Smooth muscle cell (in vitro differentiated cells): ENCODE measurements around the gene LLGL2. TPM values are rescaled to one million over a fixed set of nuclear protein-coding genes. Genes with fewer than 3 reads are reported as not detected.

Experiments
- DNase-seq: peaks from one replicate; lab custom pipeline; 2025; ENCODE audit not compliant: unreplicated experiment; lab: John Stamatoyannopoulos, UW
- H2AFZ ChIP-seq: fragments of 200-600 bp; sonication (generic); 2 replicates; pipeline ENCODE4 v1.6.0; 2016; ENCODE audit warnings: antibody characterized with exemption, low read depth, mild to moderate bottlenecking
- H3F3A ChIP-seq: fragments of 200-600 bp; sonication (generic); 2 replicates; pipeline ENCODE4 v1.6.0; 2017; ENCODE audit warnings: antibody characterized with exemption, low read depth
- H3K27ac ChIP-seq: fragments of 200-600 bp; sonication (generic); 2 replicates; pipeline ENCODE4 v1.5.1; 2016; ENCODE audit warnings: low read depth, mild to moderate bottlenecking
- H3K27me3 ChIP-seq: fragments of 200-600 bp; sonication (generic); 2 replicates; pipeline ENCODE4 v1.6.1; 2016; ENCODE audit warnings: low read depth, mild to moderate bottlenecking
- H3K36me3 ChIP-seq: fragments of 200-600 bp; sonication (generic); 2 replicates; pipeline ENCODE4 v1.5.1; 2016; ENCODE audit warnings: low read depth
- H3K4me1 ChIP-seq: fragments of 200-600 bp; sonication (generic); 2 replicates; pipeline ENCODE4 v1.5.1; 2016; ENCODE audit warnings: low read depth
- H3K4me2 ChIP-seq: fragments of 200-600 bp; sonication (generic); 2 replicates; pipeline ENCODE4 v1.6.0; 2016; ENCODE audit warnings: mild to moderate bottlenecking
- H3K4me3 ChIP-seq: fragments of 200-600 bp; sonication (generic); 2 replicates; pipeline ENCODE4 v1.5.1; 2016; ENCODE audit warnings: mild to moderate bottlenecking
- H3K79me2 ChIP-seq: fragments of 200-600 bp; sonication (generic); 2 replicates; pipeline ENCODE4 v1.6.0; 2016; ENCODE audit warnings: low read depth, mild to moderate bottlenecking
- H3K9ac ChIP-seq: fragments of 200-600 bp; sonication (generic); 2 replicates; pipeline ENCODE4 v1.6.0; 2016; ENCODE audit warnings: low read depth
- H3K9me3 ChIP-seq: fragments of 200-600 bp; sonication (generic); replicated peaks from 2 replicates; pipeline ENCODE4 v1.5.1; 2016; ENCODE audit warnings: low read depth
- H4K20me1 ChIP-seq: fragments of 200-600 bp; sonication (generic); 2 replicates; pipeline ENCODE4 v1.6.0; 2016; ENCODE audit warnings: low read depth
- CTCF ChIP-seq: fragments of 200-600 bp; sonication (generic); IDR thresholded peaks from 2 replicates; pipeline ENCODE4 v1.5.1; 2017; ENCODE audit warnings: borderline replicate concordance, mild to moderate bottlenecking, antibody characterized with exemption; ENCODE audit not compliant: insufficient read depth, poor library complexity, severe bottlenecking
- WGBS: methylation state at CpG from one replicate; pipeline ENCODE4 v1.1.7; 2016; ENCODE audit warnings: low lambda C conversion rate; 5-methylcytosine and 5-hydroxymethylcytosine counted together
- polyA plus RNA-seq: library from polyadenylated mRNA; unstranded; fragments of >200 nt; fragmentation: Nextera tagmentation; extraction: Ambion mirVana; gene quantifications from 2 replicates; pipeline ENCODE4 v1.2.1, GENCODE V29; 2016
- total RNA-seq: library from RNA; depleted of rRNA; stranded (reverse); fragments of >200 nt; gene quantifications from 2 replicates; pipeline ENCODE4 v1.2.3, GENCODE V29; 2014

Gene LLGL2
- total and polyA plus RNA-seq, 2 experiments from 2014 or later: 9.9 to 12.7 TPM

GRCh38 chr17:75504347-75505151 lies 20.9 kb upstream of the LLGL2 start:
- TF ChIP-seq CTCF: peak; percentile 44
- Histone ChIP-seq H3K9me3 (no peaks in the 10 kb centered on the region), H3K4me3 (no peak overlapping the region), H4K20me1 (peaks cover 24% of the 10 kb centered on the region), H3F3A (no peaks in the 10 kb centered on the region), H3K4me1 (no peaks in the 10 kb centered on the region), H3K79me2 (no peaks in the 10 kb centered on the region), H3K27me3 (no peaks in the 10 kb centered on the region), H3K36me3 (no peaks in the 10 kb centered on the region), H3K9ac (no peak overlapping the region), H2AFZ (no peak overlapping the region), H3K27ac (no peak overlapping the region), H3K4me2 (no peak overlapping the region)
- WGBS: 92% methylated on average over 22 of the region's 32 CpGs
- no peak for DNase-seq

- WGBS: 91% methylated on average over 3 of the region's 4 CpGs
Measured at GRCh38 chr17:75505152-75505409, 20.4 kb upstream of the LLGL2 start.

DNA sequence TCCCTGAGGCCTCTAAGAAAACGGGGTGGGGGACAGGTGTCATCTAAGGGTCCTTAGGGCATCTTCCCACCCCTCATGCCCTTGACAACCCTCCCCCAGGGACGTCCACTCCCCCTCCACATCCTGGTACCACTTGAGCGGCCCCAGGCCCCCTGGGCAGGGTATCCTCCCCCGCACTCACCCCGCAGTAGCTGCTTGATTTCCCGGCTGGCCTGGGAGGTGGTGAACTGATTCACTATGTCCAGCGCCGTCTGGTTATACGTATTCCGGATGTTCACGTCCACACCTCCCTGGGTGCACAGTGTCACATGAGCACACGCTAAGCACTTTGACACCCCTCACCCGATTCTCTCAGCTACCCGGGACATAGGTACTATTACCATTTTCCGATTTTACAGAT lies 19.9 kb upstream of the LLGL2 start:
- no peak overlapping the region for H2AFZ ChIP-seq
- H3K27ac ChIP-seq: no peak overlapping the region
- no peak overlapping the region for H3K4me3 ChIP-seq
- H3F3A ChIP-seq: no peaks in the 10 kb centered on the region
- peaks cover 35% of the 10 kb centered on the region for H4K20me1 ChIP-seq
- no peak for TF ChIP-seq CTCF
- H3K79me2 ChIP-seq: no peaks in the 10 kb centered on the region
- no peaks in the 10 kb centered on the region for H3K4me1 ChIP-seq
- H3K4me2 ChIP-seq: no peak overlapping the region
- 94% methylated on average over 12 of the region's 15 CpGs for WGBS
- no peak for DNase-seq
- no peaks in the 10 kb centered on the region for H3K9me3 ChIP-seq
- H3K36me3 ChIP-seq: no peaks in the 10 kb centered on the region
- no peaks in the 10 kb centered on the region for H3K27me3 ChIP-seq
- no peak overlapping the region for H3K9ac ChIP-seq

More at GRCh38 chr17:75505152-75505409, 20.4 kb upstream of the LLGL2 start:
- Histone ChIP-seq H2AFZ (no peak overlapping the region), H3K4me3 (no peak overlapping the region), H3K4me2 (no peak overlapping the region), H3K27ac (no peak overlapping the region), H3K79me2 (no peaks in the 10 kb centered on the region), H4K20me1 (peaks cover 29% of the 10 kb centered on the region), H3F3A (no peaks in the 10 kb centered on the region), H3K4me1 (no peaks in the 10 kb centered on the region), H3K9ac (no peak overlapping the region), H3K27me3 (no peaks in the 10 kb centered on the region), H3K36me3 (no peaks in the 10 kb centered on the region), H3K9me3 (no peaks in the 10 kb centered on the region)
- no peak for DNase-seq
- TF ChIP-seq CTCF: no peak

DNA sequence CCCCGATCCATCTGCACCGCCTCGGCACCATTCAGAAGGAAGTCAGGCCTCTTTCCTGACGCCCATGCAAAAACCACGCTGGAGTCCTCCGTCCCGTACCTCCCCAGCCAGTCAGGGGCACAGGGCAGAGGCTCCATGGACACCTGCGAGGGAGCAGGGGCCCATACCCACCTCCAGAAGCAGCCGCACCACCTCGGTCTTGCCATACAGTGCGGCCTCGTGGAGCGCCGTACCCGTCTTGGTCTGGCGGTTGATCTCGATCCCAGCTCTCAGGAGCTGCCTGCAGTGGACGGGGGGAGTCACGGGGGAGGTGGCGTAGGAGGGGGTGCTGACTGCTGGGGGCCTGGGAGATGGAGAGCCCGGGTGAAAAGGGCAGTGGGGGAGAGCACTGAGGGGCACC lies 19.4 kb upstream of the LLGL2 start:
- H3F3A ChIP-seq: no peaks in the 10 kb centered on the region
- peaks cover 38% of the 10 kb centered on the region for H4K20me1 ChIP-seq
- no peaks in the 10 kb centered on the region for H3K4me1 ChIP-seq
- no peaks in the 10 kb centered on the region for H3K27me3 ChIP-seq
- no peak for DNase-seq
- no peak overlapping the region for H3K4me2 ChIP-seq
- WGBS: 98% methylated on average over 21 of the region's 21 CpGs
- no peak overlapping the region for H2AFZ ChIP-seq
- no peak for TF ChIP-seq CTCF
- no peak overlapping the region for H3K27ac ChIP-seq
- no peaks in the 10 kb centered on the region for H3K79me2 ChIP-seq
- H3K9me3 ChIP-seq: no peaks in the 10 kb centered on the region
- H3K9ac ChIP-seq: no peak overlapping the region
- H3K36me3 ChIP-seq: no peaks in the 10 kb centered on the region
- H3K4me3 ChIP-seq: no peak overlapping the region
